GM12891 (cell line): ENCODE measurements around the gene RAB3B.

Experiments used
- POLR2A ChIP-seq: IDR thresholded peaks from 2 replicates; pipeline ENCODE4 v1.6.1; 2011; ENCODE audit warnings: low read depth, low read length, control low read depth
- POLR2AphosphoS5 ChIP-seq: IDR thresholded peaks from 2 replicates; pipeline ENCODE4 v1.6.1; 2011; ENCODE audit warnings: low read depth, low read length, control low read depth
- POU2F2 ChIP-seq: IDR thresholded peaks from 2 replicates; pipeline ENCODE4 v1.6.1; 2011; ENCODE audit warnings: low read depth, mild to moderate bottlenecking, control low read depth, low read length, moderate library complexity

- TF ChIP-seq POLR2AphosphoS5 (no peak), POU2F2 (no peak), POLR2A (no peak; the same call in 1 of the 2 replicates)
Observed at GRCh38 chr1:52032124-52032784, 41.8 kb upstream of the RAB3B start.
